Fibroblast of skin of left biceps (primary cell): ENCODE results near the gene SH2D3C.
A peak's percentile ranks its signal among the peaks of the same experiment; 100 is the strongest.

Source experiments
- DNase-seq, 2 experiments: peaks; one replicate each; pipeline ENCODE4 v3.0.0-alpha.2; 2013; ENCODE audit warnings: low read depth in 2 of 2

Gene SH2D3C

GRCh38 chr9:127809002-127809539 lies 30.6 kb upstream of the SH2D3C start:
- no peak for DNase-seq

- DNase-seq = no peak
Observed at GRCh38 chr9:127808347-127809001, 30.0 kb upstream of the SH2D3C start.

GRCh38 chr9:127806871-127807270 lies 28.4 kb upstream of the SH2D3C start:
- DNase-seq = no peak

GRCh38 chr9:127805620-127806019 lies 27.2 kb upstream of the SH2D3C start:
- no peak for DNase-seq

- DNase-seq = no peak
Observed at GRCh38 chr9:127803507-127804352, 25.3 kb upstream of the SH2D3C start.

- DNase-seq = peak; percentile 70 to 71
Observed at GRCh38 chr9:127802576-127803443, 24.3 kb upstream of the SH2D3C start, which contains the start of gene FPGS. FPGS (plus strand) TSS chr9:127802882; CDS start chr9:127802925, 43 bp downstream.

GRCh38 chr9:127801955-127802575 lies 23.6 kb upstream of the SH2D3C start:
- peak in 1 of 2 experiments; percentile 12 for DNase-seq

GRCh38 chr9:127796852-127797370 lies 18.4 kb upstream of the SH2D3C start:
- DNase-seq = no peak

- no peak for DNase-seq
Observed at GRCh38 chr9:127796225-127796813, 17.9 kb upstream of the SH2D3C start.

GRCh38 chr9:127794001-127794791 lies 15.7 kb upstream of the SH2D3C start:
- no peak for DNase-seq

GRCh38 chr9:127793093-127793708 lies 14.7 kb upstream of the SH2D3C start:
- DNase-seq = no peak

- DNase-seq = no peak
Observed at GRCh38 chr9:127792417-127793031, 14.1 kb upstream of the SH2D3C start.

- DNase-seq = no peak
Observed at GRCh38 chr9:127791085-127791484, 12.6 kb upstream of the SH2D3C start.

- no peak for DNase-seq
Observed at GRCh38 chr9:127790094-127790855, 11.8 kb upstream of the SH2D3C start.

GRCh38 chr9:127789179-127789578 lies 10.7 kb upstream of the SH2D3C start:
- no peak for DNase-seq

- DNase-seq = no peak
Observed at GRCh38 chr9:127788337-127789011, 10.0 kb upstream of the SH2D3C start.

- DNase-seq = no peak
Observed at GRCh38 chr9:127786773-127787104, 8.3 kb upstream of the SH2D3C start.
